ENCODE data around the gene COL19A1.

Gene COL19A1

DNA sequence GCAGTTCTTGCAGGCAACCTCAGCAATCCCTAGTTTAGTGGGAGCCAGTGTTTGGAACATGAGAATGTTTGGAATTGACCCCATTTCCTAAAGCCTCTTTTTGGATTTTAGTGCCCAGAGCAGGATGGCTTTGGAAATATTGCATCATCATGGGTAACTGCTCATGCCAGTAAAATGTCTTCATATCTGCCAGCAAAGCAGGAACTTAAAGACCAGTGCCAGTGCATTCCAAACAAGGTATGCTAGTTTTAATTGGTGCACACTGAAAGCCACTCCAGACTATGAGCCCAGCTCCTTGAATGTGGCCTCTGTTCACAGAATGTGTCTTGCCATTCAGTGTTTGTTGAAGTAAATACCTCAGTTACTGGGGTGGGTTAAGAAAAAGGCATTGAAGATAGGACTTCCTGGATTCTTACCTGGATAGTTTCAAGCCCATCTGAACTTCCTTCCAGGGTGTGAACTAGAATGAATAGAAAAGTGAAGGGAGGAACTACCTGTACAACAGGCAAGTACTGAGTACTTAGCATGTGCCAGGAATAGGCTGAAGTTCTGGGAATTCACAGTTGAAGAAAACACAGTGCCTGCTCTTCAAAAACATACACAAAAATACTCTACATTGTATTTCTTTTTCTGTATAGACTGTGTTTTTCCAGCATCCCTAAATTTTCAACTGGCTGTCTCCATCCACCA lies 70.5 kb downstream of the COL19A1 start:
- TF ChIP-seq, protein P1, sequence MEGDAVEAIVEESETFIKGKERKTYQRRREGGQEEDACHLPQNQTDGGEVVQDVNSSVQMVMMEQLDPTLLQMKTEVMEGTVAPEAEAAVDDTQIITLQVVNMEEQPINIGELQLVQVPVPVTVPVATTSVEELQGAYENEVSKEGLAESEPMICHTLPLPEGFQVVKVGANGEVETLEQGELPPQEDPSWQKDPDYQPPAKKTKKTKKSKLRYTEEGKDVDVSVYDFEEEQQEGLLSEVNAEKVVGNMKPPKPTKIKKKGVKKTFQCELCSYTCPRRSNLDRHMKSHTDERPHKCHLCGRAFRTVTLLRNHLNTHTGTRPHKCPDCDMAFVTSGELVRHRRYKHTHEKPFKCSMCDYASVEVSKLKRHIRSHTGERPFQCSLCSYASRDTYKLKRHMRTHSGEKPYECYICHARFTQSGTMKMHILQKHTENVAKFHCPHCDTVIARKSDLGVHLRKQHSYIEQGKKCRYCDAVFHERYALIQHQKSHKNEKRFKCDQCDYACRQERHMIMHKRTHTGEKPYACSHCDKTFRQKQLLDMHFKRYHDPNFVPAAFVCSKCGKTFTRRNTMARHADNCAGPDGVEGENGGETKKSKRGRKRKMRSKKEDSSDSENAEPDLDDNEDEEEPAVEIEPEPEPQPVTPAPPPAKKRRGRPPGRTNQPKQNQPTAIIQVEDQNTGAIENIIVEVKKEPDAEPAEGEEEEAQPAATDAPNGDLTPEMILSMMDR (IDR thresholded peaks at IDR 0.05; ENCODE audit: low read depth, low read length, missing control alignments) = no peak
- no peak overlapping the region for H3K4me3 ChIP-seq (ENCODE audit: low read depth, low read length)
- DNase-seq = no peak
- no peak overlapping the region for H3K27ac ChIP-seq
- H3K36me3 ChIP-seq (replicated peaks) = no peaks in the 10 kb centered on the region
- no peaks in the 10 kb centered on the region for H3K27me3 ChIP-seq (replicated peaks)
- in situ Hi-C loops (cut with HindIII; ENCODE audit: low pct_ligation_motif_present, low sequenced_read_pairs) = no loop called here

DNA sequence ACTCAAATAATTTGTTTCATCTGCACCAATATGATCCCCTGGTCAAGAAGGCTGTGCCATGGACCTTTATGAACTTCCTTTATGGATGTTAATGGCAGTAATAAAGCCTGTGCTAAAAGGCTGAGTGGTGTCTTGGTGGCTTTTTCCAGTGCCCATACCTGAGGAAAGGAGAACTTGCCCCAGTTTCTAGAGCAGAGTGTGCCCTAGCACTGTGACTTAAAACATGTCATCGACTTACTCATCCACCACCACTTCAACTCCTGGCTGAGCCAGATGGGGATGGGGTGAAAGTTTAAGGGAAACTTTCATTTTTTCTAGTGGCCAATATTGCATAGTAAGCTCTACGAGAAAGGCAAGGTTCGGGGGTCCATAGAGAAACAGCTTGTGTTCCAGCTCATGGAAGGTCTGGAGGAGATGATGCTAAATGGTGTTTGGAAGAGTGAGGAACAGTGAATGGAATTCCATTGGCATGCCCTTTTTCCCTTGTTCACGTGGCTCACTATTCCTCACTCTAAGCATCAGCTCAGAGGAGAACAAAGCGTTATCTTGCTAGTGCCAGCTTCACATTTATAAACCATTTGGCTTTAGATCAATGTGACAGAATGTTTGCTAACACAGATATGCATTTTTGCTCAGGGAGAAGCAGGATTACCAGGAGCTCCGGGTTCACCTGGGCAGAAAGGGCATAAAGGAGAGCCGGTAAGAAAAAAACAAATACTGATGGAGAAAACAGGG lies 71.2 kb downstream of the COL19A1 start:
- no peaks in the 10 kb centered on the region for H3K36me3 ChIP-seq (replicated peaks)
- no peaks in the 10 kb centered on the region for H3K27me3 ChIP-seq (replicated peaks)
- no peak for DNase-seq
- no peak overlapping the region for H3K27ac ChIP-seq
- TF ChIP-seq, protein P1 (IDR thresholded peaks at IDR 0.05; ENCODE audit: low read depth, low read length, missing control alignments) = no peak
- in situ Hi-C loops (cut with HindIII; ENCODE audit: low pct_ligation_motif_present, low sequenced_read_pairs) = no loop called here
- H3K4me3 ChIP-seq (ENCODE audit: low read depth, low read length) = no peak overlapping the region

DNA sequence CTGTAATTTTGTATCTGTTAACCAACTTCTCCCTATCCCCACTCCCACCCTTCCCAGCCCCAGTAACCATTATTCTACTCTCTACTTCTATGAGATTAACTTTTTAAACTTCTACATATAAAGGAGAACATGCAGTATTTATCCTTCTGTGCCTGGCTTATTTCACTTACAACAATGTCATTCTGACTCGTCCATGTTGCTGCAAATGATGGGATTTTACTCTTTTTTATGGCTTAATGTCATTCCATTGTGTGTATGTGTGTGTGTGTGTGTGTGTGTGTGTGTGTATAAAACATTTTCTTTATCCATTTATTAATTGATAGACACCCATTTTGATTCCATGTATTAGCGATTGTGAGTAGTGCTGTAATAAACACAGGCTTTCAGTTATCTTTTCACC lies 76.1 kb downstream of the COL19A1 start:
- in situ Hi-C loops (cut with HindIII; ENCODE audit: low pct_ligation_motif_present, low sequenced_read_pairs) = no loop called here
- TF ChIP-seq, protein P1 (IDR thresholded peaks at IDR 0.05; ENCODE audit: low read depth, low read length, missing control alignments) = no peak
- DNase-seq = no peak
- no peaks in the 10 kb centered on the region for H3K36me3 ChIP-seq (replicated peaks)
- no peak overlapping the region for H3K4me3 ChIP-seq (ENCODE audit: low read depth, low read length)
- no peak overlapping the region for H3K27ac ChIP-seq
- no peaks in the 10 kb centered on the region for H3K27me3 ChIP-seq (replicated peaks)

DNA sequence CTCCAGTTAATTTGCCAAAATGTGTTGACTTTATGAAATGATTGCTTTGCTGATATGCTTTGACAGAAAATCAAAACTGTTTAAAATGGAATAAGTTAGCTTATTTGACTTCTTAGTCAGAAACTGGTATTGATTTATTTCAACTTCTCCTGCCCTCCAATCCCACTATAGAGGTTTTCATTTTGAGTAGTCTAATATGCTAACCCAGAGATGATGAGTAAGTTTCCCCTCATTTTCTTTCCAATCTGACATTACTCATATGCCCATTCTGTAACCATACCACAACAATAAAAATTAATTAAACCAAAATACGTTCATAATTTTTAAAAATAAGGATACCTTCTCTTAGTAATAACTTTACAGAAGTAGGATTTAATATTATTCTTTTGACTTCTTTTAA lies 78.8 kb downstream of the COL19A1 start:
- H3K4me3 ChIP-seq (ENCODE audit: low read depth, low read length) = no peak overlapping the region
- H3K27ac ChIP-seq = no peak overlapping the region
- H3K27me3 ChIP-seq (replicated peaks) = no peaks in the 10 kb centered on the region
- TF ChIP-seq, protein P1 (IDR thresholded peaks at IDR 0.05; ENCODE audit: low read depth, low read length, missing control alignments) = no peak
- no peaks in the 10 kb centered on the region for H3K36me3 ChIP-seq (replicated peaks)
- DNase-seq = no peak
- in situ Hi-C loops (cut with HindIII; ENCODE audit: low pct_ligation_motif_present, low sequenced_read_pairs) = no loop called here

DNA sequence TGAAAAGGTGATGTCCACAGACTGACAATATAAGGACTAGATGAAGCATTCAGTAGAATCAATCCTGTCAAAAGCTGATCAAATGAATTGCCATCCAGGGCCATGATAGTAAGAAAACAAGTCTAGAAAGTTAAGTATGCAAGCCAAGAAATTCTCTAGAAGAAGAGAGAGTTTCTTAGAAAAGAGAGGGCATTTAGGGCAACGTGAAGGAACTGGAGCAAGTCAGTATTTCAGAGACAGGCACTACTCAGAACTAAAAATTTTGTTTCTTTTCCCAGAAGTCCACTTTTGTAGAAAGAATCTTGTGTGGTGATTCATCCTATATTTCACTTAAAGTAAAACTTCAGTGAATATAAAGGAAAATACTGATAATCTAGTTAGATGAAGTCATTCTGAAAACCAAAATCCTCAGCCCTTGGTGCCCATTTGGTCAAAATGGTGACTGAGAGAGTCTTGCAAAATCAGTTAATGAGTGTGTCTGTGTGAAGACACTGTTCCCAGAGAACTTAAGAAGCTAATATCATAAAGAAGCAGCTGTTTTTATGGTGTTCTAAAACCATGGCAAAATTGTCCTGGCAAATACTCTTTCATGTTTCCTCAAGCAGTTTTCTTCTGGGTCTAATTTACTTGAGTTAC lies 82.2 kb downstream of the COL19A1 start:
- Histone ChIP-seq H3K27me3 (replicated peaks) (no peaks in the 10 kb centered on the region), H3K4me3 (ENCODE audit: low read depth, low read length) (no peak overlapping the region), H3K27ac (no peak overlapping the region), H3K36me3 (replicated peaks) (no peaks in the 10 kb centered on the region)
- TF ChIP-seq, protein P1 (IDR thresholded peaks at IDR 0.05; ENCODE audit: low read depth, low read length, missing control alignments) = no peak
- in situ Hi-C loops (cut with HindIII; ENCODE audit: low pct_ligation_motif_present, low sequenced_read_pairs) = no loop called here
- no peak for DNase-seq

Measured in brain microvascular endothelial cell (primary cell).